ENCODE data around the gene FXR1.
"Not testable (repeated sequence)": the region's sequence is repeated elsewhere in the genome, so short reads cannot be mapped to it uniquely, and the experiment has no call there.

FXR1 gene

DNA sequence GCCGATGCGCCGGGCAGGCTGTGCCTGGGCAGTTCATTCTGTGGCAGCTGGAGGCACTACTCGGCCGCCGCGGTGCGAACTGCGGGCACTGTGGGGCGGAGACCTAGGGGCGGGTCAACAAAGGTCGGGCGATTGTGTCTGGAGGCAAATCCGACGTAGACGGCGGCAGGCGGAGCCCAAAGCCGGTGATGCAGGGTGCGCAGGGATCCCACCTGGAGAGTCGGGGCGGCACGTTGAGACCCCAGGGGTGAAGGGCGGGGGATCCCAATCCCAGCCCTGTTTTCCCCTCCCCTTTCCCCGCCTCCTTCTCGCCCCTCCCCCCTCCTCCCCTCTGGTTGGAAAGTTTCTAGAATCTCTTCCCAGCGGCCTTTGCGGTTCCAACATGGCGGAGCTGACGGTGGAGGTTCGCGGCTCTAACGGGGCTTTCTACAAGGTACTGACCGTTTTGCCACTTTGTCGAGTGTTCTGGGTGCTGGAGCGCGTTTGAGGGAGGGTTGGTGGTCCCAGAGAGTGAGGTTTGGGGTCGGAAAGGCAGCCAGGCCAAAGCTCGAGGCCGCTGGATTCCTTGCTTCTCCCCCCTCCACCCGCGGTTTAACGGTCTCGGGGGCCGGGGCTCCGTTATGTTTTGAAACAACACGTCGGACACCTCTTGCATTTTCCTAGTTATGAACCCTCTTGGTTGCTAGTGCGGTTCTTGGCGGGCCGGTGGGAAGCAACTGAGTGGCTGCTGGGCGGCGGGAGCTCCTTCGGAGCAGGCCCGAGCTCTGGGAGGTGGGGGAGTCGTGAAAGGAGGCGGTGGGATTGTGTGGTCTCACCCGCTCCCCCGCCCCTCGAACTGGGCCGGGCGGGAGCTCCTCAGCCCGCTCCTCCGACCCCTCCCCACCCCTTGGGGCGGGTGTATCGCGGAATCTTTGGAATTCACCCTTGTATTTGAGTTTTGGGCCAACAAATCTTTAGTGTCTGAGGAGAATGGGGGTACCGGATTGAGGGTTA is at the start of gene FXR1:
TSS of gene FXR1 (plus strand) at position 367 of the 993 bp plus-strand sequence. CDS start at position 383, 16 bp downstream.
- peak; percentile 93 for DNase-seq (ENCODE audit: low spot score)

DNA sequence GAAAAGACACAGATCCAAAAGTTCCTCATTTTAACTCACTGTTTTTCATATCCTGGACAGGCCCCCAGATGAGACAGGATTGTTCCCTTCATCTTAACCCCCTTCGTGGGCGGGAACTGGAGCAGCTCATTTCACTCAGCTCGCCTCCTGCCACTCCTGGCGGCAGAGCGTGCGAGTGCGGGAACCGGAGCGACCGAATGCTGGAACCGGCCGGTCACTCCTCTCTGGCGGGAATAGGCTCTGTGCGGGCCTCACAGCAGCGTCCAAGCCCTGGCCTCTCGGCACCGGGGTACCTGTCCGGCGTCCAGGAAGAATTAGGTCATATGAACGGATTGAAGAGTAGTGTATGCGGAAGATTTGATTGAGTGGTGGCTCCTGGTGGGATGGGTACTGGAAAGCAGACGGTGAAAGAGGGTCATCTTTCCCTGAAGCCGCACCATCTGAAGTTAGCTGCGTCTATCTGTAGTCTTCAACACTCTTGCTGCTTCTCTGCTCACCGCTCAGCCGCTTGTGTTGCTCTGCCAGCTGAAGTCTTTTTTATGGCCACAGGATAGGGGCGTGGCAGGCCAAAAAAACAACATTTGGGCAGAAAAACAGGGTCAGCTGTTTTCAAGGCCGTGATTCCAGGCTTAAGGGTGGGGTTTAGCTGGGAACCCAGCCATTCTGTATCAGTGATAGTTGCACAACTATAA is 42.3 kb upstream of the FXR1 start:
- no peak for DNase-seq (ENCODE audit: low spot score)

DNA sequence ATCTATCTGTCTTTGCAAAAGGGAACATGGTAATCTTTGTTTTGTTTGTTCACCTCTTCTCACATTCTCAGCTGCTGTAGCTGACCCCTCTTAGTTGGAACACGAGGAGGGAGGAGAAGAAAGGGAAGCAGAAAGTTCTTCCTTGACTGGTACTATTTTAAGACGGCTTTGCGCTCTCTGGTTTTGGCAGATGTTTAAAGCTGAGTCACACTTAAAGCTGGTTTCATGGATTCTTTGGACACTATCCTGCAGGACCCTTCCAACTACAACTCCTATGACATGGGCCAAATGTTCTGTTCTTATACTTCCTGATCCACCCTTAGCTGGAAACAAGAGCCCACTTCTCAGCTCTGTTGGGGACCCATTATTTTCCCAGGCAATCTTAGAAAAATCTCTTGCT is 40.6 kb upstream of the FXR1 start:
- no peak for DNase-seq (ENCODE audit: low spot score)

DNA sequence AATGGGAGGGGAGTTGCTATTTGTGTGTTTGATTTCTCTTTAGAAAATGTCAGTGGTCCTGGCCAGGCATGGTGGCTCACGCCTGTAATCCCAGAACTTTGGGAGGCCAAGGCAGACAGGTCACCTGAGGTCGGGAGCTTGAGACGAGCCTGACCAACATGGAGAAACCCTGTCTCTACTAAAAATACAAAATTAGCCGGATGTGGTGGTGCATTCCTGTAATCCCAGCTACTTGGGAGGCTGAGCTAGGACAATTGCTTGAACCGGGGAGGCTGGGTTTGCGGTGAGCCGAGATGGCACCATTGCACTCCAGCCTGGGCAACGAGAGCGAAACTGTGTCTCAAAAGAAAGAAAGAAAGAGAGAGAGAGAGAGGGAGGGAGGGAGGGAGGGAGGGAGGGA is 40.0 kb upstream of the FXR1 start:
- not testable (repeated sequence) for DNase-seq (ENCODE audit: low spot score)

DNA sequence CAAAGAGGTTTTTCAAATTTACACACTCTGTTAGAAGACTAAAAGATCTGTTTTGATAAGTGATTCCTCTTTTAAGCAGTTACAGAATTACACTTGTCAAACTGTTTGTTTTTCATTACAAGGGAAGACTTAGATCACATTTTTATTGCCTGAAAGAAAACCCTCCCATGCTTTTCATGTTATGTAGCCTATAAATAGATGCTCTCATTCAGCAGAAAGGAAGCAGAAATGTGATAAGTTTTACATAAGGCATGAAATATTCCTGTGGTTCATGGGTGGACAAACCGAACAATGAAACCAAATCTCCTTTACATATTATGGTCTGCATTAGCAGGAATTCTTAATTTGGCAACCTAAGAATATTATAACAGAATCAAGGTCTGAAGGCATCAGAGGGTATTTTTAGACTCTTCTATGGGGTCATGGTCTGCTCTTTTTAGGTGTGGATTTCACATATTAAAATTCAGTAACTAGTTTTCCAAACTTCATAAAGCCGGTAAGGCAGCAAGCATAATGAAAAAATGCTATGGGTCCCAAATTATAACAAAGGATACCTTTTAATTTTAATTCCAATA is 37.3 kb upstream of the FXR1 start:
- no peak for DNase-seq (ENCODE audit: low spot score)

DNA sequence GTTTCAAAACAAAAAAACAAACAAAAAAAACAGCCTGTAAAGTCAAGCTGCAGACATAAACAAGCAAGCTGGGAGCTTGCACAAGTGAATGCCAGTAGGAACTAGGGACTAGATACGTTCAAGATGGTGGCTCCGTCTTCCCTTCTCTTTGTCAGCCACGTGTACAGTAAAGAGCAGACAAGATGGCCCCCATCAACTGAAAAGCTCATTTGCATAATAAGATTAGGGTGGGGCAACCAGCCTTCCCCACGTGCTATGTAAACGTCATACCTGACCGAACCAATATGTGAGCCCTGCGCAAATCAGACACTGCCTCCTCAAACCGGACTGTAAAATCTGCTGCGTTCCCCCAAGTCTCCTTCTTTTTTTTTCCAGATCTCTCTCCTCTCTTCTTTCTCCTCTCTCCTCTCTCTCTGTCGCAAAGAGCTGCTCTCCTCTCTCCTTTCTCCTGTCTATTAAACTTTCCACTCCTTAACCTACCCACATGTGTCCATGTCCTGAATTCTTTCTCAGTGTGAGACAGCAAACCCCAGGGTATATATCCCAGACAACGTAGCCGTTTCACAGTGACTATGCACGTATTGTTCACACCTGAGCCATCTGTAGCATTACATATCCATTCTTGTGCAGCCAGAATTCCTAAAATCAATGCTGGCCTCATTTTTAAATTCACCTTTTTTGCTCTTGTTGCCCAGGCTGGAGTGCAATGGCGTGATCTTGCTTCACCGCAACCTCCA is 31.2 kb upstream of the FXR1 start:
- no peak for DNase-seq (ENCODE audit: low spot score)

DNA sequence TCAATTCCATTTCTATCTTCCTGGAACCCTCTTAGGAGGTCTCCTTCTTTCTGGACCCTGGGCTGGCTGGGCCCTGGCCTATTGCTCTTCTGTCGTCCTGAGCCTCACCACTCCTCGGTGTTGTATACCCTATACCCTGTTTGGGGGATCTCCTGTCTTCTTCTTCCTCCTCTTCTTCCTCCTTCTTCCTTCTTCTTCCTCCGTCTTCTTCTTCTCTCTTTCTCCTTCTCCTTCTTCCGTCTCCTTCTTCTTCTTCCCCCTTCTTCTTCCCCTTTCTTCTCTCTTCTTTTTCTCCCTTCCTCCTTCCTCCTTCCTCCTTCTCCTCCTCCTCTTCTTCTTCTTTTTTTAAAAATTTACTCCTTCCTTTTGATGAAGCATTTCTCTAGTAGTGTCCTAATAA is 30.4 kb upstream of the FXR1 start:
- DNase-seq (ENCODE audit: low spot score), result no peak

DNA sequence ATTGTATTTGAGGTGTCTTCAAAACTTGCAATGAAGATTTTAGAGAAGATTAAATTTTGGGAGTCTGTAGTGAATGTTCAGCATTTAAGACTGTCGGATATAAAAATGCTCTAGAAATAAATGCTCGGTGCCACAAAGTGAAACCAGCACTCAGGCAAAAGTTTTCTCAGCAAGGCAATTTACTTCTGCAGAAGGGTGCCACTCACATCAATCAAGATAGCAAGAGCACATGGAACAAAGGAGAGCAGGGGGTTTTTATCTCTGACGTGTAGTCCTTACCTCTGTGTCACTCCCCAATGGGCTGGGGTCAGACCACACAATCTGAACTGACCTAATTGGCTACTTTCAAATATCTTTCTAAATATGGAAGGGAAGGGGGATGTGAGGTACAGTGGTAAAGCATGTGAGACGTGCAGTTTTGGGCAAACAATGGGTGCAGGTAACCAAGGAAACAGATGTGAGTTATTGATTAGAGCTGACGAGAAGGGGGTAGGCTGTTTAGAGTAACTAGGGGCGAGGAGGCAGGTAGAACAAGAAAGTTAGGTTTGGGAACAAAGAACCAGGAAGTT is 23.4 kb upstream of the FXR1 start:
- DNase-seq (ENCODE audit: low spot score), result no peak

DNA sequence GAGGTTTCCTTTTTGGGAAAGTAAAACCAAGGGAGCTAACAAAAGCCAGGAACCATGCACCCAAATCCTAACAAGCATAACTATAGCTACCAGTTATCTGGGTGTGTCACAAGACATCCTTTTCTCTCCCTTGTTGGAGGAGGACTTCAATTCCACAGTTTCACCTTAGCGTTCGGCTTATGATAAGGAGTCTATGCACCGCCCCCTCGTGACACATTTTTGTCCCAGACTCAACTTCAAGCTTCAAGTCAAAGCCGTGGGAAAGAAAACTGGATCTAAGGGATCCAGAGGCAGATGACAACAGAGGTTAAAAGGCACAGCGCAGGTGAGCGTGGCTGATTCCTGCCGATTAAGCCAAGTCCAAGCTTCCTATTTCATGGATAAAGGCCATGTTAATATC is 13.9 kb upstream of the FXR1 start:
- DNase-seq (ENCODE audit: low spot score), result no peak

DNA sequence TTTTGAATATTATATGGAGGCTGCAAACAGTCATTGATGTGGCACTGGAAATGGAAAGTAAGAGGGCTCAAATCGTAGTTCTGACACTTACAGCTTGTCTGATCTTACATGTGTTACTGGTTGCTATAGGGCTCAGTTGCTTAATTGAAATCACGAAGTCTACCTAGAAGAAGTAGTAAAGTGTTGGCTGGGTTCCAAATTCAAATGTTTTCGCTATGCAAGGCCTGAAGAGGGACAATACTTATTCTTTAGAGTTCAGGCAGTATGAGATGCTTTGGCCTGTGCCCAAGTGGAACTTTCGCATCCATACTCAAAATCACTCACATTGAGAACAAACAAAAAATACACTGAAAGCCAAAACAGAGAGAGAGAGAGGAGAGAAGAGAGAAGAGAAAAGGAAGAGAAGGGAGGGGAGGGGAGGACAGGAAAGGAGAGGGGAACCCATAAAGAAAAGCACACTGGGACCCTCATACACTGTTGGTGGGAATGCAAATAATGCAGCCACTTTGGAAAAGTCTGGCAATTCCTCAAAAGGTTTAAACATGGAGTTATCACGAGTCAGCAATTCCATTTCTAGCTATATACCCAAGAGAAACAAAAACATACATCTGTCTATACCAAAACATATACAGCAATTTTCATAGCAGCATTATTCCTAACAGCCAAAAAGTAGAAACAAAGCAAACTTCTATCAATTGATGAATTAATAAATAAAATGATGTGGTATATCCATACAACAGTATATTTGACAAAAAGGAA is 2.9 kb upstream of the FXR1 start:
- no peak for DNase-seq (ENCODE audit: low spot score)

DNA sequence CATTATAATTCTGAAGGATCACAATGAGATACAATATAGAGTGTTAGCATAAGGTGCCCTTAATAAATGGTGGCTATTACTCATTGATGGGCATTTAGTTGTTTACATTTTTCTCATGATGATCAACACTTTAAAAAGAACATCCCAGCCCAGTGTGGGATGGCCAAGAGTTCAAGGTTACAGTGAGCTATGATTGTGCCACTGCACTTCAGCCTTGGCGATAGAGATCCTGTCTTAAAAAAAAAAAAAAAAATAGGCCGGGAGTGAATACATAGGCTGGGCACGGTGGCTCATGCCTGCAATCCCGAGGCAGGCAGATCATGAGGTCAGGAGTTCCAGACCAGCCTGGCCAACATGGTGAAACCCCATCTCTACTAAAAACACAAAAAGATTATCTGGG is 1.6 kb upstream of the FXR1 start:
- DNase-seq (ENCODE audit: low spot score), result no peak

DNA sequence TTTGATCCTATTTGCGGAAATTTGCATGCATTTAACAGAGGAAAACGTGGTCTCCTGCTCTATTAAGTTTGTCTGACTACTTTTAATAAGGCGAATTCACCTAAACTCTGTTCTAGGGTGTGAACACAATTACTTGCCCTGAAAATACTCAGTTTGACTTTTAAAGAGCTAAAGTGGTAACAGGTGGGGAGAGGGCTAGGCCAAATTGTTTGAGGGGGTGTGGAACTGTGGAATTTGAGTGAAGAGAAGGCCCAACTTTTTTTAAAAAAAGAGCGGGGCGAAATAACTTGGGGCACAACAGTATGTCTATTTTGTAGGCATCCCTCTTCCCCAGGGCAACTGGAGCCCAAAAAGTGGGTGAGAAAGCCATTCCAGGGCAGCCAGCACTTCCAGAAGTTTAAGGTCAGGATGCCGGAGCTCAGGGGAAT is 580 bp upstream of the FXR1 start:
- no peak for DNase-seq (ENCODE audit: low spot score)

DNA sequence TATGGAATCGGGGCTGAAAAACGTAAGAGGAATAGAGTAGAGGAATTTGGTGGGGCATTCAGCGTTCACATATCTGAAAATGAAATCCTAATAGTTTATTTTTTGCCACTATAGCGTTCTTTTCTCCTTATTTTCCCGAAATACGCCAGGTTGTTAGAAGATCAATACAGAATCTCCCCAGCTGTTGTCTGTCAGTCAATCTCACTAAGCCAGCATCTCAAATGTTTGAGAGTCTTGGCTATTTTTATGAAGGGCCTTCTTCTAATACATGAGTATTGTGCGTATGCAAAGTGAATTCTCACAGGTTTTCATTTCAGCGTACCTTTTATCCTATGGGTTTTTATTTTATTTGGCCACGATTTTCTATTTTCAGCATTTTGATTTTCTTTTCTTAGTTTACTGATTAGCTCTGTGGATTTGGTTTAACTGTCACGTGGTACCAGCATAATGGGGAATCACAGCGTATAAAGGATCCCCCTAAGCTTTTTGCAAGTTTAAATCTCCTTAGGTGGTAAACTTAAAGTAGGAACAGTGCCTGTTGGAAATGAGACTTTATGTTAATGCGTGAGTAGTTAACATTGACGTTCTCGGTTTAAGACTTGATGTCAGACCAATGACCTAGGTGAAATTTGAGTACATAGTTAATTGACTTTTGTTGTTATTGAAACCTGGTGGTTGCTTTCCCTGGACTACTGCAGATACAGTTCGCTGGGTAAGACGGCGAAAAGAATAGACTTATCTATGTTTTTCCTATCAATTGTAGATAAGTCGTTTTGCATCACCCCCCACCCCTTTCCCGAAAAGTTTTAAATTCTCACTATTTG is 1.3 kb downstream of the FXR1 start:
- no peak for DNase-seq (ENCODE audit: low spot score)

DNA sequence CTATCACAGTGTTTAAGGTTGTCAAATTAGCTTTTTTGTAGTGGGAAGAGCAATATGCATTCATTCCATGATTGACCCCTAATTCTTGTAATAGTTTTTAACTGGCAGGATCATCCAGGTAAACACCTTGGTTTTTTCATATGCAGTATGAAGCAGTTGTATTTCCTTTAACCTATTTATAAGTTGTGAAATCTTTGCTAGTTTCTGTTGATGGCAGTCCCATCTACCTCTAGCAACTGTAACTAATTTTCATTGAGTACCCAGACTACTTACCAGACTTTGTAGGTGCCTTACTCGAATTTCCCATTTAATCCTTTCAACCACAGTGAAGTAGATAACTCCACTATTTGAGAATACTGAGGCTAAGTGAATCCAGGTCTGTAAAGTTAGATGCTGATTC is 6.1 kb downstream of the FXR1 start:
- DNase-seq (ENCODE audit: low spot score), result no peak

DNA sequence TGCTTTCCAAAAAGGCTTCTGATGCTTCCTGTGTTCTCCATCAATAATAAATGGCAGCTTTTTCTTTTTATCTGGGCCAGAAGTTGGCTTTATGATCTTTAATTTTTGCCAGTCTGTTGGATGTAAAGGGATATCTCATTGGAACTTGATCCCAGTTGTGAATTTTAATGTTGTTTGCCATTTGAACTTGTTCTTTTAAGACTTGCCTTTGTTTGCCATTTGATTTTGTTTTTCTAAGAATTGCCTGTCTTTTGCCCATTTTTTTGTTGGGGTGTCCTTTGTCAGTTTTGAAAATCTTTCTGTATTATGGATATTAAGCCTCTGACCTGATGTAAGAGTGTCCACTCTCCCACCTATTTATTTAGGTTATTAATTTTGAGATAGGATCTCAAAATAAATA is 9.8 kb downstream of the FXR1 start:
- no peak for DNase-seq (ENCODE audit: low spot score)

DNA sequence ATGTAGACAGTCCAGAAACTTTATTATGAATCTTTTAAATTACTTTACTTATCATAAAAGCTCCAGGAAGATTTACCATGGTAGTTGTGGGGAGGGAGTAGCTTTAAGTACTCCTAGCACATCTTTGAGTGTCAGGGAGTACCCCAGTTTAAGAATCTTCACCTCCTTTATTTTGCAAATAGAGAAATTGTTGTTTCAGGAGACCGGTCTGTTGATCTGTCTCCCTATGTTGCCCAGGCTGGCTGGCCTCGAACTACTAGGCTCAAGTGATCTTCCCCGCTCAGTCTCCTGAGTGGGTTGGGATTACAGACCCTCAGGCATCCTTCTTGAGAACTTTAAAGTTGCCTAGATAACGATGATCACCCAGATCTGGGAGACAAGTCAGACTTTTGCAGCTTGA is 11.1 kb downstream of the FXR1 start:
- DNase-seq (ENCODE audit: low spot score), result no peak

DNA sequence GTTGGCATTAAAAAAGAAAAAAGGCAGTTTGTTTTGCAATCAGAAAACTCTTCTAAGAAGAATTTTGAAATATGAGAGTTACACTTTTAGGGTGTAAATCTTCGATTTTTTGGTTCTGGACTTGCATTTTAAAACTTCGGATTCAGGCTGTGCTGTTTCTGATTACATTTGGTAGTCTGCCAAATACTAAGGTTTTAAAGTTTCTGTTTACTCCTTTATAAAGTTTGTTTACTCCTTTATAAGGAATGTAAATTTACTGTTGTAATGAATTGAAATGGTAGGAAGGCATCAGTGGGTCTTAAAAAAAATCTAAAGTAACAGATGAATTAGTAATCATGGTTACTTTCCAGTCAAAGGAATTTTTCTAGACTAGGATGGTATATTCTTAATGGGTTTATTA is 14.1 kb downstream of the FXR1 start:
- DNase-seq (ENCODE audit: low spot score), result no peak

DNA sequence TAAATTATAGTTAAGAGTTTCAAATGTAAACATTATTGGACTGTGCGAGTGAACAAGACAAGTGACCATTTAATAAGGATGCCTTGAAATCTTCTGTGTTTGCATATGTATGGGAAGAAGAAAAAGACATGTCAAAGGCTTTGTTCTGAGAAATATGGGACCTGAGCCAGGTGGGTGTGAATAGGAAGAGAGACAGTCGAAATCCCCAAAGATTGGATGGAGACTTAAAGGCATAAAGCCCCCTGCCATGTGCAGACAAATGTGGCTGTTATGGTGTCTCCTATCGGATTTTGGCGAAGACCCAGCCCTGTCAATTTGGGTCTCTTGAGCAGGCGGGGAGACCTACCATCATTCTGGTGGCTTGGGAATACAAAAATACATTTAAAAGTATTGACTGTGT is 16.9 kb downstream of the FXR1 start:
- no peak for DNase-seq (ENCODE audit: low spot score)

DNA sequence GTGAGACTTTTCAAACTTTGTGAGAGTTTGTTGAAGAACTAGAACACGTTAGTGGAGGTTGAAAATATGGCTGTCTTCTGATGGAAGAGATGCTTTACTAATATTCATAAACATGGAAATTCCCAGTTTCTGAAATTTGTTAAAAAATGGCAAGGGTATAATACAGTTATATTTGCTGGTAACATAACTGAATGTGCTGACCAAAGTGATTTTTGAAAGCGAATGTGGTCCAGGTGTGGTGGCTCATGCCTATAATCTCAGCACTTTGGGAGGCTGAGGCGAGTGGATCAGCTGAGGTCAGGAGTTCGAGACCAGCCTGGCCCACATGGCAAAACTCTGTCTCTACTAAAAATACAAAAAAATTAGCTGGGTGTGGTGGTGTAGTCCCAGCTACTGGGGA is 18.1 kb downstream of the FXR1 start:
- no peak for DNase-seq (ENCODE audit: low spot score)

DNA sequence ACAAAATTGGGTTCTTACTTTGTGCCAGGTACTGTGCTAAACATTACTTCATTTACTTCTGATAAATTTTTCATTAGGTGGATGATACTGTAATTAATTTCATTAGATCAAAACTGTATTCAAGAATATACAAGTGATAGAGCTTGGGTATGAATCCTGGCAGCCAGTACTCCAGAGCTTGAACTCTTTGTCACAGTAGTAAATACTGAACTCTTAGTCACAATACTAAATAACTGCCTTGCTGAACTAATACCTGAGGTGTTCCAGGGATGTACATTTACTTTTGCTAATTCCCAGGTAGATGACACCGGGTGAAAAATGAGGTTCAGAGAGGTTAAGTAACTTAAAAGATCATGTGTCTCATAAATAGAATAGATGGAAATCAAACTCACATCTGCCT is 20.3 kb downstream of the FXR1 start:
- DNase-seq (ENCODE audit: low spot score), result no peak

All from activated CD4-positive, alpha-beta T cell treated with anti-CD3 and anti-CD28 coated beads, Interleukin-2, Interleukin-4, amounts not matched to agents 100 ng/mL and 50 ng/mL, durations not matched to agents 16 hours and 8 hours (primary cell).